ENCODE data around the gene UBE2I.

- TF ChIP-seq CTCF (conservative IDR thresholded peaks at IDR 0.05; ENCODE audit: low read depth, low read length) (no peak), EZH2 (IDR thresholded peaks at IDR 0.05; ENCODE audit: low read length, unreplicated experiment) (no peak)
These were observed 19.4 kb upstream of the UBE2I start for GRCh38 chr16:1290063-1290501.

Measured in PC-3 (cell line).